ENCODE results near the gene DACT1.

The DACT1 gene

GRCh38 chr14:58659061-58659460 is 21.3 kb downstream of the DACT1 start:
- TF ChIP-seq CTCF (IDR thresholded peaks at IDR 0.05; ENCODE audit: insufficient read depth, low read depth, low read length, missing control alignments): no peak
- no peak for DNase-seq (ENCODE audit: low read depth)
- H3K4me3 ChIP-seq (ENCODE audit: low read length): no peak overlapping the region

GRCh38 chr14:58659846-58660245 is 22.1 kb downstream of the DACT1 start:
- no peak overlapping the region for H3K4me3 ChIP-seq (ENCODE audit: low read length)
- DNase-seq (ENCODE audit: low read depth): no peak
- no peak for TF ChIP-seq CTCF (IDR thresholded peaks at IDR 0.05; ENCODE audit: insufficient read depth, low read depth, low read length, missing control alignments)

- no peak overlapping the region for H3K4me3 ChIP-seq (ENCODE audit: low read length)
- no peak for TF ChIP-seq CTCF (IDR thresholded peaks at IDR 0.05; ENCODE audit: insufficient read depth, low read depth, low read length, missing control alignments)
- no peak for DNase-seq (ENCODE audit: low read depth)
Measured at GRCh38 chr14:58660407-58660806, 22.6 kb downstream of the DACT1 start.

- no peak overlapping the region for H3K4me3 ChIP-seq (ENCODE audit: low read length)
- no peak for TF ChIP-seq CTCF (IDR thresholded peaks at IDR 0.05; ENCODE audit: insufficient read depth, low read depth, low read length, missing control alignments)
- DNase-seq (ENCODE audit: low read depth): no peak
Measured at GRCh38 chr14:58662018-58662417, 24.3 kb downstream of the DACT1 start.

- no peak overlapping the region for H3K4me3 ChIP-seq (ENCODE audit: low read length)
- no peak for DNase-seq (ENCODE audit: low read depth)
- no peak for TF ChIP-seq CTCF (IDR thresholded peaks at IDR 0.05; ENCODE audit: insufficient read depth, low read depth, low read length, missing control alignments)
Measured at GRCh38 chr14:58662759-58663158, 25.0 kb downstream of the DACT1 start.

- peak; percentile 73 for DNase-seq (ENCODE audit: low read depth)
- TF ChIP-seq CTCF (IDR thresholded peaks at IDR 0.05; ENCODE audit: insufficient read depth, low read depth, low read length, missing control alignments): no peak
- H3K4me3 ChIP-seq (ENCODE audit: low read length): no peak overlapping the region
Measured at GRCh38 chr14:58663494-58664111, 25.8 kb downstream of the DACT1 start.

- no peak for DNase-seq (ENCODE audit: low read depth)
- TF ChIP-seq CTCF (IDR thresholded peaks at IDR 0.05; ENCODE audit: insufficient read depth, low read depth, low read length, missing control alignments): no peak
Measured at GRCh38 chr14:58665773-58666500, 28.2 kb downstream of the DACT1 start.

More at GRCh38 chr14:58665773-58666500, 28.2 kb downstream of the DACT1 start:
- H3K4me3 ChIP-seq (ENCODE audit: low read length): no peak overlapping the region
